Measurements from ENCODE around the gene MPV17. TPM values are rescaled to one million over a fixed set of nuclear protein-coding genes. Genes with fewer than 3 reads are reported as not detected.
"Not testable (repeated sequence)": the region's sequence is repeated elsewhere in the genome, so short reads cannot be mapped to it uniquely, and the experiment has no call there.

Gene MPV17
- total and polyA plus RNA-seq, 8 donors = 91.6 to 106 (median 99.0) TPM

DNA sequence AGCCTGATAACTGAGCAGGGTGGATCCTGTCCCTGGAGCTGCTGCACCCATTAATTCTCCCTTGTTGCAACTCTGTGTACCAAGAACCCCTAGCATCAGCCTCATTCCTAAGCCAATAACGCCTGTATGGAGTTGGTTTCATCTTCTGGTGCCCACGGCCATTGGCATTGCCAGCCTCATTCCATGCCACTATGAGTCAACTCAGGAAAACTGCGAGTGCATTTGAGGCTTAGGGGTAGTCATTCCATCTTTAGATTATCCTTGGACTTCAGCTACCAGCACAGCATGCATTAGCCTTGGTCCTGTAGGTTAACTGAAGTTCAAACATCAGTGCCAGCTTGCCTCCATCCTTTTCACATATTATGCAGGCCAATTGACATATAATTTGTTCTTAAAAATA lies 42.1 kb downstream of the MPV17 start:
- H3K4me1 ChIP-seq = peaks cover 0 to 4% of the 10 kb centered on the region in 2 donors
- TF ChIP-seq, protein P1, sequence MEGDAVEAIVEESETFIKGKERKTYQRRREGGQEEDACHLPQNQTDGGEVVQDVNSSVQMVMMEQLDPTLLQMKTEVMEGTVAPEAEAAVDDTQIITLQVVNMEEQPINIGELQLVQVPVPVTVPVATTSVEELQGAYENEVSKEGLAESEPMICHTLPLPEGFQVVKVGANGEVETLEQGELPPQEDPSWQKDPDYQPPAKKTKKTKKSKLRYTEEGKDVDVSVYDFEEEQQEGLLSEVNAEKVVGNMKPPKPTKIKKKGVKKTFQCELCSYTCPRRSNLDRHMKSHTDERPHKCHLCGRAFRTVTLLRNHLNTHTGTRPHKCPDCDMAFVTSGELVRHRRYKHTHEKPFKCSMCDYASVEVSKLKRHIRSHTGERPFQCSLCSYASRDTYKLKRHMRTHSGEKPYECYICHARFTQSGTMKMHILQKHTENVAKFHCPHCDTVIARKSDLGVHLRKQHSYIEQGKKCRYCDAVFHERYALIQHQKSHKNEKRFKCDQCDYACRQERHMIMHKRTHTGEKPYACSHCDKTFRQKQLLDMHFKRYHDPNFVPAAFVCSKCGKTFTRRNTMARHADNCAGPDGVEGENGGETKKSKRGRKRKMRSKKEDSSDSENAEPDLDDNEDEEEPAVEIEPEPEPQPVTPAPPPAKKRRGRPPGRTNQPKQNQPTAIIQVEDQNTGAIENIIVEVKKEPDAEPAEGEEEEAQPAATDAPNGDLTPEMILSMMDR (IDR thresholded peaks at IDR 0.05) = no peak
- no peaks in the 10 kb centered on the region for H3K36me3 ChIP-seq
- H3K9me3 ChIP-seq = no peaks in the 10 kb centered on the region
- H3K27ac ChIP-seq = no peak overlapping the region
- no peak for DNase-seq
- H3K4me3 ChIP-seq = no peak overlapping the region
- no peak for ATAC-seq
- peaks cover 0 to 29% of the 10 kb centered on the region in 2 donors for H3K27me3 ChIP-seq
- intact Hi-C loops (cut with DNase I) = loop anchor here in 1 of 2 donors (10.0 kb wide), 1 partner anchor 186 kb away; no protein-coding TSS in a partner anchor

DNA sequence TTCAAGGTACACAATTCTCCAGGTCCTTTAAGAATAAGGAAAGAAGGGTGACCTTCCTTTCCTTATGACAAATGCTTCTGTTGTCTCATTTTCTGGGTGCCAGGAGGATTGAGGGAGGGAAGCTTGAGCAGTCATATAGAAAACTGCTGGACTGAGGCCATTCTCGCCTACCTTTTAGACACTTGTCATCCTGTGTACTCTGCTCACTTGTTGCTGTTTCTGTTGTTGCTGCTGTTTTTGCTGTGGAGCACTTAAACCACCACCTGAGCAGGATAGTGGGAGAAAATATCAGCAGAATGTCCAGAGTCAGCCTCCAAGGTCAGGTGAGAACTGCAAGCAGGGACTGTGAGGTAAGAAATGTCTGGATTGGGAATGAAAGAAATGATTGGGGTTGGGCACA lies 44.9 kb downstream of the MPV17 start:
- no peak overlapping the region for H3K27ac ChIP-seq
- no peaks in the 10 kb centered on the region for H3K36me3 ChIP-seq
- TF ChIP-seq, protein P1 (IDR thresholded peaks at IDR 0.05) = no peak
- no peak overlapping the region for H3K4me3 ChIP-seq
- DNase-seq (no peak), ATAC-seq (no peak)
- intact Hi-C loops (cut with DNase I) = no loop called here
- no peaks in the 10 kb centered on the region for H3K9me3 ChIP-seq
- peaks cover 0 to 4% of the 10 kb centered on the region in 2 donors for H3K4me1 ChIP-seq
- peaks cover 0 to 36% of the 10 kb centered on the region in 2 donors for H3K27me3 ChIP-seq

DNA sequence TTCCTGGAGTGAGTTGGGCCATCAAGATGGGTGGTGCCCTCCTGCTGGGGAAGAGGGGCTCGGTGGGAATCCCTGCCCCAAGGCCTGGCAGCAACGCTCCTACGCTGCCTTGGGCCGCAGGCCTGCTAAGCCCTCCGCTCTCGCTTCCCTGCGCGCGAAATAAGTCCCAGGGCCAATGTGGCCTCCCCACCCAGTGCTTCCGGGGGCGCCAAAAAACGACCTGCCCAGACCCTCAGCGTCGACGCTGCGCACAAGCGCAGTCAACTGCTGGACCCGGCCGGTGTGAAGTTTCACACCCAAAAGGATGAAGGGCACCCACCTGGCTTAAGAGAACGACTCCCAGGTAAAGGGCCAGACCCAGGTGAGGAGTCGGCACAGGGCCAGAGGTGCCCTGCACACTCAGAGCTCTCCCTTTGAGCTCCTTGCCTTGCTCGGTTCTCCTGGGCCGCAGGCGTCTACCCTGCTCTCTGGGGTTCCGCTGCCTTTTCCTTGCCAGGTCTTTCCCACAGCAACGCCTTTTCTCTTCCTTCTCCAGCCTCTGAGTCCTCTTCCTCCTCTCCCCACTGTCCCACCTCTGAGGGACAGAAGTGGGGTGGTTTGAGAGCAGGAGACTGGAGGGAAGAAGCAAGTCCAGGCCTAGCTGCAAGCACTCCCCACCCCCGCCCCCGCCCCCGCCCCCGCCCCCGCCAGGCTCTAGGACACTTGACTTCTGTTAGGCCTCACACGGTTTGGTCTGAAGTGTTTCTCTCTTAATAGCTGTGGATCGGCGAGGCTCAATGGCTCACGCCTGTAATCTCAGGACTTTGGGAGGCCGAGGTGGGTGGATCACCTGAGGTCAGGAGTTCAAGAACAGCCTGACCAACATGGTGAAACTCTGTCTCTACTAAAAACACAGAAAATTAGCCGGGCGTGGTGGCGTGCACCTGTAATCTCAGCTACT lies 47.4 kb downstream of the MPV17 start, which contains the start of gene DNAJC5G:
DNAJC5G (plus strand) TSS at position 223 of the 940 bp plus-strand sequence. CDS start 1,296 bp downstream, outside the sequence.
- peaks cover 0 to 4% of the 10 kb centered on the region in 2 donors for H3K4me1 ChIP-seq
- DNase-seq (no peak), ATAC-seq (peak; percentile 77)
- peaks cover 0 to 28% of the 10 kb centered on the region in 2 donors for H3K27me3 ChIP-seq
- TF ChIP-seq, protein P1 (IDR thresholded peaks at IDR 0.05) = no peak
- intact Hi-C loops (cut with DNase I) = no loop called here
- no peak within 1 kb of the TSS for H3K4me3 ChIP-seq
- no peaks in the 10 kb centered on the region for H3K36me3 ChIP-seq
- H3K9me3 ChIP-seq = no peaks in the 10 kb centered on the region
- H3K27ac ChIP-seq = no peak within 1 kb of the TSS

DNA sequence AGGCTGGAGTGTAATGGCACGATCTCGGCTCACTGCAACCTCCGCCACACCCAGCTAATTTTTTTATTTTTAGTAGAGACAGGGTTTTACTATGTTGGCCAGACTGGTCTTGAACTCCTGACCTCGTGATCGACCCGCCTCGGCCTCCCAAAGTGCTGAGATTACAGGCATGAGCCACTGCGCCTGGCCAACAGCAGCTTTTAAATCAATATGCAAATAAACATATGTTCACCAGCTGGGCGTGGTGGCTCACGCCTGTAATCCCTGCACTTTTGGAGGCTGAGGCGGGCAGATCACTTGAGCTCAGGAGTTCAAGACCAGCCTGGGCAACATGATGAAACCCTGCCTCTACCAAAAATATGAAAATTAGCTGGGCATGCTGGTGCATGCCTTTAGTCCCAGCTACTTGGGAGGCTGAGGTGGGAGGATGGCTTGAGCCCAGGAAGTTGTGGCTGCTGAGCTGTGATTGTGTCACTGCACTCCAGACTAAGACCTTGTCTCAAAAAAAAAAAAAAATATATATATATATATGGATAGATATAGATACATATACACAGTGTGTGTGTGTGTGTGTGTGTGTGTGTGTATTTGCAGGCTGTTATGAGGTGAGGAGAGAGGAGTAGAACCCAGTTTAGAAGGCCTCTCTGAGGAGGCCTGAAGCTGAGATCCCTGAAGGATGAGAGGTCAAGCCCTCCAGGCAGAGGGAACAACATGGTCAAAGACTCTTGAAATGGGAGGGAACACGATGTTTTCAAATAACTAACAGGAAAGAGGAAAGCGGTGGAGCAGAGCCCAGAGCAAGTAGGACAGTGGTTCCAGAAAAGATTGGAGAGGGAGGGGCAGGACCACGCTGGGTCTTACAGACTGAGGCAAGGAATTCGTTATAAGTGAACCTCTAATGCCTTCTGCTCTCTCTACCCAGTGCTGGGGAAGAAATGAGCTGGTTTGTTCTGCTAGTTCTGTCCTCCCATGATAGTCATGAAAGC lies 50.1 kb downstream of the MPV17 start:
- H3K4me1 ChIP-seq; intact Hi-C loops (cut with DNase I); DNase-seq; H3K27ac ChIP-seq; H3K9me3 ChIP-seq; H3K36me3 ChIP-seq; H3K4me3 ChIP-seq: not testable (repeated sequence)
- ATAC-seq = peak; percentile 11
- peaks cover 0 to 41% of the 10 kb centered on the region in 2 donors for H3K27me3 ChIP-seq

DNA sequence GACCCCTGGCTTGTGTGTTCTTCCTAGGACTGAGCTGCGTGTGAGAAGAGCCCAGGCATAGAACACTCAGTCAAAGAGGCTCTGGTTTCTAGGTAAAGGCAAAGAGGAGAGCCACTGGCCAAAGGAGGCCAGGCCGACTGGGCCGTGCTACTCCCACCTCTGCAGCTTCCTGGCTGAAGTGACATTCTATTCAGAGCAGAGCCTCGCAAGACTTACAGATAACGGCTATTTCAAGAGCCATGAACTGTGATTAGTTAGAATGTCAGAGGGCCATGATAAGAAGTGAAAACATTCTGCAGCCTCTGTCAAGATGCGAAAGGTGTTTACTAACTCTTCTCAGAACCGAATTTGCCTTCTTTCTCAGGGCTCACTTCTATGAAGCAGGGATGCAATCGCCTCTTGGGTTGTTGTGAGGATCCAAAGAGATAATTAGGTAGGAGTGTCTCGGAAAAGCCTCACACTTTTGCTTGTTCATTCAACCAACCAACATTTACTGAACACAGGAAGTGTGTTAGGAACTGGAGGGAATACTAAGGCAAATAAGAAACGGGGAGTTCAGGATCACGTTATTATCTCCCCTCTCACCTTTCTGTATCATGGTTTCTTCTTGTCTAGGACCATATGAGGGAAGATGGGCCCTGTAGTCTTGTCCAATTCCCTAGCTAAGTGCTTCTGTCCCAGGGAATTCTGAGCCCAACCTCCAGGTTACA lies 51.1 kb downstream of the MPV17 start:
- Histone ChIP-seq H3K36me3 (no peaks in the 10 kb centered on the region), H3K27ac (no peak overlapping the region), H3K27me3 (peaks cover 0 to 41% of the 10 kb centered on the region in 2 donors), H3K9me3 (no peaks in the 10 kb centered on the region), H3K4me1 (no peaks in the 10 kb centered on the region), H3K4me3 (no peak overlapping the region)
- intact Hi-C loops (cut with DNase I) = no loop called here
- DNase-seq (no peak), ATAC-seq (no peak)
- TF ChIP-seq, protein P1 (IDR thresholded peaks at IDR 0.05) = no peak

Measured in left lung (tissue), 10 donors.